ENCODE measurements around the gene RLF. TPM values are rescaled to one million over a fixed set of nuclear protein-coding genes. Genes with fewer than 3 reads are reported as not detected.

The RLF gene
- total RNA-seq, 1 donor from 2014 or later, result 47.1 TPM

DNA sequence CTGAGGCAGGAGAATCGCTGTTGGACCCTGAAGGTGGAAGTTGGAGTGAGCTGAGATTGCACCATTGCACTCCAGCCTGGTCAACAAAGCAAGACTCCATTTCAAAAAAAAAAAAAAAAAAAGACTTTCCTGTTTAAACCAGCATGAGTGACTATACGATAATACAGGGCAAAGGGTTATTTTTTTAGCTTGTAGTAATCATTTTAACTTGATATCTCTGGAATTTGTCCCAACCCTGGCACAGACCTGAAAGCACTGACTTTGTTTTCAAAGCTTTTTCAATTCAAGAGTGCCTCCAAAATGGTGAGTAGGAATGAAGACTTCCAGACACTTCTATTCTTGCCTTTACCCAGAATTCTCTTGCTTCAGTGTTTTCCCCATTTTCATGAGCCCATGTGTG lies 82.2 kb downstream of the RLF start:
- DNase-seq, result no peak

GRCh38 chr1:40244138-40244744 lies 83.1 kb downstream of the RLF start:
- DNase-seq, result no peak

DNA sequence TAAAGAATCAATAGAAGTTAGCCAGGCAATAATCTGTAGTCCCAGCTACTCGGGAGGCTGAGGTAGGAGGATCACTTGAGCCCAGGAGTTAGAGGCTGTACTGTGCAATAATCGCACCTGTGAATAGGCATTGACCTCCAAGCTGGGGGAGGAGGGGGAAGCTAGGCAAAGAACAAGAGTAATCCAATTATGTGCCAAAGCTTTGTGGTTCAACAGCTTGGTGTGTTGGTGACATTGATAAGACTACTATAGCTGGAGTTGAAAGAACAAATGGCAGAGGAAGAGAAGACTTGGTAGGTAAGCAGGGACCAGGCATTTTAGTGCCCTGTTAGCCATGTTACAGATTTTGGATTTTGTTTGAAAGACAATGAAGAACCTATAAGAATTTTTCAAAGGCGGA lies 84.5 kb downstream of the RLF start:
- no peak for DNase-seq

DNA sequence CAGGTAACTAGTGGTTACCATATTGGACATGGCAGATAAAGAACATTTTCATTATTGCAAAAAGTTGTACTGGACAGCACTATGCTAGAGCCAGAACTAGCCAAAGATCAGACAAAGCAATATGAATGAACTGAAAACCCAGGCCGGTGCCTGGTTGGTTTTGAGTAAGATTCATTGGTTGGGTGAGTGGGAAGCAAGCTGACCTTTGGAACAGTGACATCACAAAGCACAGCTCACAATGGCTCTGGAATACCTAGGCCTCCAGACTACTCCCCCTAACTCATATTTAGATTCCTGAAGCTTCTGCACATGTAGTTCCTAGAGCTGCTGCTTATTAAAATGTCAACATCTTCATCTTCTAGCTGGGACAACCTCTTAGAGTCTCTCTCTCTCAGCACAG lies 86.5 kb downstream of the RLF start, which contains the start of gene TMCO2:
Gene TMCO2 (plus strand): TSS at position 283 of the 400 bp plus-strand sequence. CDS start 57 bp downstream, at position 340.
- DNase-seq, result no peak

DNA sequence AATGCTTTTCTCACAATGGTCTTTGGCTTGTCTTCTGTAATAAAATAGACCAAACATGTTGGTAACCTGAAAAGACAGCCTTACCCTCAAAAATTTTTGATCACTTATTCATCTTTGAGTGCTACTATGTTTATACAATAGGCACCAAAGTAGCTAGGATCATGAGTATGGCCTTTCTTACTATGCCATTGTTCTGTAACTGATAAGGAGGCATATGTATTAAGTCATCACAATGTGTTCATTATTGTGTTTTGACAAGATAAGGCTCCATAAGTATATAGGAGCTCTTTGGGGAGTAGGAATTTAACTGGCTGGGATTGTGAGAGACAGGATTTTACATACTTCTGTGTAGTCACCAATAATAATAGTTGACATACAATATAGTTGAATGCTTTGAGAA lies 87.2 kb downstream of the RLF start:
- no peak for DNase-seq

- DNase-seq, result no peak
Observed at GRCh38 chr1:40251456-40251855, 90.3 kb downstream of the RLF start.

GRCh38 chr1:40252601-40253000 lies 91.4 kb downstream of the RLF start:
- DNase-seq, result no peak

- DNase-seq, result no peak
Observed at GRCh38 chr1:40255231-40255630, 94.0 kb downstream of the RLF start.

DNA sequence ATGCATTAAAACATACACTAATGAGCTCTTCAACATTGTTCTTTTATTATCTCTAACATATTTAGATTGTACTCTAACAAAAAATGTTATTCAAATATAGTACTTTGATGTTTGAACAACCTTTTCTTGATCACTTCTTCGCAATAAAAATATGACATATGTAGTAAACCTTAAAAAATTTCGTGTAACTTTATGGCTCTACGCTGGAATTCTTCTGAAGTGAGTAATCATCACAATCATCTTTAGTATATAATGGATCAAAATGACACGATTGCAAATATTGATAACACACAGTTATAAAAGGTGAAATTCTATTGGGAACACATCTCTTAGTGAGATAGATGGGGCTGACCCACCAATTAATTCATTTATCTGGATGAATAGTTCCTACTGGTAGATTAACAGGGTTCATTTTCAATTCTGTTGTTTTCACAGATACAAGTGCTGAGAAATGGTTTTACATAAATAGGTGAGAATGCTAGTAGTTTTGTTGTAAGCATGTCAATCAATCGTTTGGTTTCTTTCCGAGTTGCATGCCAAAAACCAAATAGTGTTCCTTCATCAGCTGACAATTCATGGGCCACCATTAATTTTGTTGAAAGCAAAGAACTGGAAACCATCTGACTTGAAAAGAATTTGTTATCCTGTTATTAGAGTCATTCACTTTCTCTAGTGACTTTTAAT lies 95.4 kb downstream of the RLF start:
- no peak for DNase-seq

- peak; percentile 81 for DNase-seq
Observed at GRCh38 chr1:40257313-40257687, 96.1 kb downstream of the RLF start.

DNA sequence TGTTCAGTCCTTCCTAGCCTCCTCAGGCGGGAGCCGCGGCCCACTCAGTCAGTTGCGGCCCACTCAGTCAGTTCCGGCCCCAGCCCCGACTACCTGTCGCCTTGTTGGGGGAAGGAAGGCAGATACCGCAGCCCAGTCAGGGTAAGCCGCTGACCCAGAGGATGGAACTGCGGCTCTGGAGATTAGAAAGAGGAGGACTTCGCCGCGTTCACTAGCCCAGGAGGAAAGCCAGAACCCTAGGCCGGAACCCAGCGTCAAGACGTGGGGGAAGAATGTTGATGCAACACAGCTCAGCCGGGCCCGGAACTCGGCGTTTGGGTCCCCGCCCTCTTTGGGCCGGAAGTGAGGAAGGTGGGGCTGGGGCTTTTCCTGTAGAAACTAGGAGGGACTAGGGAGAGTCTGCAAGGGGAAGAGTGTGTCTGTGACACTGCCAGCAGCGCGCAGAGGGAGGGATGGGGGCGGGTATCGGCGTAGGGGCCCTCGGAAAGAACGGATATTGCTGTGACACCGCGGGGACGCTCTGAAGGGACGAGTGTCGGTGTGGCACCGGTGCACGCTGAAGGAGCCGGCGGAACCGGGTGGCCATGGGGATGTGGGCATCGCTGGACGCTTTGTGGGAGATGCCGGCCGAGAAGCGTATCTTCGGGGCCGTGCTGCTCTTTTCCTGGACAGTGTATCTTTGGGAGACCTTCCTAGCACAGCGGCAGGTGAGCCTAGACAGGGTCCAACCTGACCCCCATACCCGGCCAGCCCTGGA lies 96.7 kb downstream of the RLF start, which contains the start of gene ZMPSTE24:
Gene ZMPSTE24 (plus strand): TSS at position 549 of the 757 bp plus-strand sequence. CDS start 36 bp downstream, at position 585.
- DNase-seq, result peak; percentile 98

DNA sequence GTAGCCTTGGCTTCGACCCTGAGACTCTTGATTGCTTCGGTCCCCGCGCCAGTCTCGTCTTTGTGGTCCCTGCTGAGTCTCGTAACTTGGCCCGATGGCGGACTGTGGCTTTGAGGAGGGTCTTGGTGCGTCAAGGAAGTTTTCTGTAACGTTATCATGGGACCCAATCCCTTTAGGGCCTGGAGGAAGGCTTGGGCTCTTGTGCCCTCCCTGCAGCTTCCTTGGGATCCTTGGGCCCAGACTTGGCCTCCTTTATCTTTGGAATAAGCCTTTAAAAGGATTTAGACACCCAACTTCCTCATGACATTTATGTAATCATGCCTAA lies 97.2 kb downstream of the RLF start:
- DNase-seq, result no peak

DNA sequence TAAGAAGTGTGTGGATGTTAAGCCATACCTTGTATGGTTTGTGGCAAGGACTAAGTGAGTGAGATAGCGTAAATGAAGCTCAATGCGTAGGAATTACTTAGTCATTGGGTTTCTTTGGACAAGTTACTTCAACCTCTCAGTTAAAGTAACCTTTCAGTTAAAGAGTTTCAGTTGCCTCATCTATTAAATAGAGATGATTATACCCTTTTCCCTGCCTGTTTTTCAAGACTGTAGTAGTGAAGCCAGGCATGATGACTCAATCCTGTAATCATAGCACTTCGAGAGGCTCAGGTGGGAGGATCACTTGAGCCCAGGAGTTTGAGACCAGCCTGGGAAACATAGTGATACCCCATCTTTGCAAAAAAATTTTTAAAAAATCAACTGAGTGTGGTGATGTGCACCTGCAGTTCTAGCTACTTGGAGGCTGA lies 103.2 kb downstream of the RLF start:
- no peak for DNase-seq

GRCh38 chr1:40265298-40265697 lies 104.1 kb downstream of the RLF start:
- DNase-seq, result no peak

GRCh38 chr1:40265919-40266318 lies 104.7 kb downstream of the RLF start:
- DNase-seq, result no peak

DNA sequence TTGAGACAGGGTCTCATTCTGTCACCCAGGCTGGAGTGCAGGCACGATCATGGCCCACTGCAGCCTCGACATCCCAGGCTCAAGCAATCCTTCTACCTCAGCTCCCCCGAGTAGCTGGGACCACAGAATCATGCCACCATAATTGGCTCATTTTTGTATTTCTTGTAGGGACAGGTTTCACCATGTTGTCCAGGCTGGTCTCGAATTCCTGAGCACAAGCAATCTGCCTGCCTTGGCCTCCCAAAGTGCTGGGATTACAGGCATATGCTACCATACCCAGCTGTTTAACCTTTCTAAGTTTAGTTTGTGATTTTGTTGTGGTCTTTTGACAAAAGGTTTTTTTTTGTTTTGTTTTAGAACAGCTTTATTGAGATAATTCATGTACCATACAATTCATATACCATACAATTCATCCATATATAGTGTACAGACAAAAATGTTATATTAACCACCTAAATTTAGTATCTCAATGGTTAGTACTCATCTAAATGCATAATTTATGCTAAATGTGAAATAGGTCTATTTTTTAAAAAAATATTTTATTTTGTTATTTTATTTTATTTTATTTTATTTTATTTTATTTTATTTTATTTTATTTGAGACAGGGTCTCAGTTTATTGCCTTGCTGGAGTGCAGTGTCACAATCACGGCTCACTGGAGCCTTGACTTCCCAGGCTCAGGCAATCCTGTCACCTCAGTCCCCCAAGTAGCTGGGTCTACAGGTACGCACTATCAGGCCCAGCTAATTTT lies 105.8 kb downstream of the RLF start:
- no peak for DNase-seq

- no peak for DNase-seq
Observed at GRCh38 chr1:40267767-40268187, 106.6 kb downstream of the RLF start.

DNA sequence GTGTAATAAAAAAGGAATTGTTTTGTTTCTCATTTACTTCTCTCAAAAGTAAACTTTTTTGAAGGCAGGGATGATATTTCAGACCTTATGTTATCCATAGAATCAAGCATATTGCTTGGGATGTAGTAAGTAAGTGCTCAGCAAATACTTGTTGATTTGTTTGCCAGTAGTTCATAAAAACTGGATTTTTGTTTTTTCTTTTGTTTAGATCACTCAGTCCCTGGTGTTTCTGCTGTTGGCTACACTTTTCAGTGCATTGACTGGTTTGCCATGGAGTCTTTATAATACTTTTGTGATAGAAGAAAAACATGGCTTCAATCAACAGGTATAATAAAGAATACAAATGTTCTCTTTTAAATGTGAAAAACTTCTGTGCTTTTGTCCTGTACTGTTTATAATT lies 107.0 kb downstream of the RLF start:
- DNase-seq, result no peak

DNA sequence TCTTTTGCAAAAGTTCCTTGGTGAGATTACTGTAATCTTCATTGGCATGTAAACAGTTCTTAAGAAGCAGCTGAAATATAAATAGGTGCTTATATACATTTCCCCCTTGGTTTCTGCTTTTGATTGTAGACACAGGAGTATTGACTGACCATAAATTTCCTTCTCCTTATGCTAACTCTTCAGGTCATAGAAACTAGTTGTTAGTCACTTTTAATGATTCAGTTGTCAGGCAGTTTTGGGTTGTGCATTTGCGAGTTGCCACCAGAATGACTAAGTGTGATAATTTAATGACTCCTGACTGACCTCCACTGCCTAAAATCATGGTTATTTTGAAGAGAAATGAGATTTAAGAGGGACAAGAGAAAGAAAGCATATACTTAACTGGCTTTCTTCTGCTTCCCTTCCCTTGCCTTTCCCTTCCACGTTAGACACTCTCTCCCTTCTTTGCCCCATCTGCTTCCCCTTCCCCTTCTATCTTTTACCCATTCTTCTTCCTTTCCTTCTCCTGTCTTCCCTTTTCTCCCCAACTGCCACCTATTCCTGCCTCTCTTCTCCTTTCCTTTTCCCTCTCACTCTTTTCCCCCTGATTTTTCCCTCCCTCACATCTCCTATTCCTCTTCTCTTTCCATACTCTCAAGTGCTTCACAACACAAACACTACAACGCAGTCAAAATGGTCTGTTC lies 109.1 kb downstream of the RLF start:
- DNase-seq, result no peak

DNA sequence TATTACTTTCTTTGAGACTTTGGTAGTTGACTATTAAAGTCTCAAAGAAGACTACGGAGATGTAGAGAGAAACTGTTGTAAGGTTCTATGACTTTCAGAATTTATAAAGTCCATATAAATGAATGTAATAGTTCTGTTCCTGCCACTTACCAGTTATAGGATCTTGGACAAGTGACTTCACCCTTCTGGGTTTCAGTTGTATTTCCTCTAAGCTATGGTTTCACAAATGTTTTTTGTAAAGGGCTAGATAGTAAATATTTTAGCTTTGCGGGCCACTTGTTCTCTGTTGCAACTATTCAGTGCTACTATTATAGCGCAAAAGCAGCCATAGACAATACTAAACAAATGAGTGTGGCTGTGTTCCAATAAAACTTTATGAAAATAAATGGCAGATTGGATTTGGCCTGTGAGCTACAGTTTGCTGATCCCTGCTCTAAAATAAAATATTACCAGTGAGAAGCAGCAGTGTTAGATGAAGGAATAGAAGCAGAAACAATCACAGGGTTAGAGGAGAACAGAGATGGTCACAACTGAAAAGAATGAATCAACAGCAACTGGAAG lies 111.5 kb downstream of the RLF start:
- DNase-seq, result no peak

- DNase-seq, result no peak
Observed at GRCh38 chr1:40273547-40274166, 112.5 kb downstream of the RLF start.

Measured in skin of body (tissue), 2 donors.